HepG2 (cell line): ENCODE results near the gene TUBGCP4. TPM values are rescaled to one million over a fixed set of nuclear protein-coding genes. Genes with fewer than 3 reads are reported as not detected.

Experiments
- ASH2L ChIP-seq: fragments of 300-600, 200-600 bp; sonication (generic); IDR thresholded peaks from 2 replicates; pipeline ENCODE4 v1.7.0; 2017; ENCODE audit warnings: low read depth, mild to moderate bottlenecking, moderate library complexity, mixed read lengths, low read length; ENCODE audit not compliant: insufficient read length
- EZH2 ChIP-seq: conservative IDR thresholded peaks from 2 replicates; pipeline ENCODE4 v1.6.1; 2012; ENCODE audit warnings: mild to moderate bottlenecking, low read depth, low read length, moderate library complexity
- HCFC1 ChIP-seq: fragments of 150-350 bp; IDR thresholded peaks from 2 replicates; pipeline ENCODE4 v1.6.1; 2014; ENCODE audit warnings: low read depth, low read length
- HNF4A ChIP-seq: sonication (generic); formaldehyde crosslinking; IDR thresholded peaks from 2 replicates; pipeline ENCODE4 v1.4.0; 2020; ENCODE audit warnings: missing genetic modification reagents
- MTF1 ChIP-seq: sonication (generic); formaldehyde crosslinking; IDR thresholded peaks from 2 replicates; pipeline ENCODE4 v1.5.0; 2020; ENCODE audit warnings: missing genetic modification reagents
- MYNN ChIP-seq: sonication (generic); formaldehyde crosslinking; IDR thresholded peaks from 2 replicates; pipeline ENCODE4 v1.4.0; 2020; ENCODE audit warnings: mild to moderate bottlenecking, low read depth, missing genetic modification reagents
- NCOA5 ChIP-seq: sonication (generic); formaldehyde crosslinking; IDR thresholded peaks from 2 replicates; pipeline ENCODE4 v1.4.0; 2020; ENCODE audit warnings: missing genetic modification reagents
- NFIC ChIP-seq: IDR thresholded peaks from 2 replicates; pipeline ENCODE4 v1.6.1; 2012; ENCODE audit warnings: mild to moderate bottlenecking, low read length, inconsistent platforms
- NFYB ChIP-seq: sonication (generic); formaldehyde crosslinking; IDR thresholded peaks from 2 replicates; pipeline ENCODE4 v1.4.0; 2020; ENCODE audit warnings: missing genetic modification reagents
- NR2F2 ChIP-seq: IDR thresholded peaks from 2 replicates; pipeline ENCODE4 v1.6.1; 2012; ENCODE audit warnings: low read depth, inconsistent platforms, borderline replicate concordance
- PHF8 ChIP-seq: sonication (generic); formaldehyde crosslinking; IDR thresholded peaks from 2 replicates; pipeline ENCODE4 v1.5.0; 2020; ENCODE audit warnings: missing genetic modification reagents
- RELA ChIP-seq: sonication (generic); formaldehyde crosslinking; IDR thresholded peaks from 2 replicates; pipeline ENCODE4 v1.4.0; 2020; ENCODE audit warnings: missing genetic modification reagents
- SMAD3 ChIP-seq: sonication (generic); formaldehyde crosslinking; IDR thresholded peaks from 2 replicates; pipeline ENCODE4 v1.4.0; 2020; ENCODE audit warnings: missing genetic modification reagents
- STAT5B ChIP-seq: sonication (generic); formaldehyde crosslinking; IDR thresholded peaks from 2 replicates; pipeline ENCODE4 v1.4.0; 2020; ENCODE audit warnings: missing genetic modification reagents
- XRCC5 ChIP-seq: fragments of 200-400 bp; formaldehyde crosslinking; optimal IDR thresholded peaks from 2 replicates; pipeline ENCODE3; 2017; ENCODE audit warnings: mild to moderate bottlenecking, low read length
- ZBTB8A ChIP-seq: sonication (generic); formaldehyde crosslinking; IDR thresholded peaks from 2 replicates; pipeline ENCODE4 v1.4.0; 2020; ENCODE audit warnings: mild to moderate bottlenecking, low read depth, missing genetic modification reagents, borderline replicate concordance
- ZNF101 ChIP-seq: sonication (generic); formaldehyde crosslinking; IDR thresholded peaks from 2 replicates; pipeline ENCODE4 v1.4.0; 2020; ENCODE audit warnings: mild to moderate bottlenecking, low read depth, missing genetic modification reagents, borderline replicate concordance
- ZNF329 ChIP-seq: sonication (generic); formaldehyde crosslinking; IDR thresholded peaks from 2 replicates; pipeline ENCODE4 v1.9.0; 2021; ENCODE audit warnings: low read depth, mild to moderate bottlenecking, missing genetic modification reagents
- ZNF354B ChIP-seq: sonication (generic); formaldehyde crosslinking; IDR thresholded peaks from 2 replicates; pipeline ENCODE4 v1.8.0; 2022; ENCODE audit warnings: mild to moderate bottlenecking, missing genetic modification reagents
- ZNF367 ChIP-seq: sonication (generic); formaldehyde crosslinking; IDR thresholded peaks from 2 replicates; pipeline ENCODE4 v1.4.0; 2020; ENCODE audit warnings: missing genetic modification reagents, borderline replicate concordance
- ZNF441 ChIP-seq: sonication (generic); formaldehyde crosslinking; IDR thresholded peaks from 2 replicates; pipeline ENCODE4 v1.7.0; 2021; ENCODE audit warnings: missing genetic modification reagents, borderline replicate concordance
- ZNF501 ChIP-seq: sonication (generic); formaldehyde crosslinking; IDR thresholded peaks from 2 replicates; pipeline ENCODE4 v1.5.1; 2020; ENCODE audit warnings: mild to moderate bottlenecking, moderate library complexity, missing genetic modification reagents
- ZNF766 ChIP-seq: sonication (generic); formaldehyde crosslinking; IDR thresholded peaks from 2 replicates; pipeline ENCODE4 v1.5.0; 2020; ENCODE audit warnings: missing genetic modification reagents, borderline replicate concordance
- ZNF776 ChIP-seq: sonication (generic); formaldehyde crosslinking; IDR thresholded peaks from 2 replicates; pipeline ENCODE4 v1.4.0; 2020; ENCODE audit warnings: mild to moderate bottlenecking, missing genetic modification reagents
- ZNF83 ChIP-seq: sonication (generic); formaldehyde crosslinking; IDR thresholded peaks from 2 replicates; pipeline ENCODE4 v1.4.0; 2020; ENCODE audit warnings: missing genetic modification reagents, mild to moderate bottlenecking, borderline replicate concordance
- polyA plus RNA-seq, 8 experiments: library from polyadenylated mRNA; depleted of rRNA in 3 of 8; stranded (reverse) in 7 of 8; unstranded in 1 of 8; fragments of >200 nt; fragmentation: Illumina TruSeq in 4 of 8; extraction: Trizol in 4 of 8; gene quantifications; 2 replicates each; pipeline versions ENCODE4 v1.2.1 to v1.2.3, GENCODE V29; 2011 to 2016; ENCODE audit warnings: low read depth in 4 of 8, missing spikeins in 1 of 8, mixed read lengths in 1 of 8; ENCODE audit not compliant: insufficient read depth in 1 of 8
- total RNA-seq, 5 experiments: library from RNA; depleted of rRNA; stranded (reverse); fragments of >200 nt; fragmentation: Illumina TruSeq; extraction: Trizol; gene quantifications; 2 replicates each; pipeline ENCODE4 v1.2.3, GENCODE V29; 2016; ENCODE audit warnings: low read depth in 1 of 5
- TF ChIP-seq, protein P1 (sequence below), 2 experiments: sonication (generic) in 1 of 2; formaldehyde crosslinking in 1 of 2; IDR thresholded peaks; 2 replicates each; pipeline versions ENCODE4 v1.6.1 to v1.9.0; 2014 to 2022; ENCODE audit warnings: antibody characterized with exemption in 1 of 2, borderline replicate concordance in 1 of 2, inconsistent platforms in 1 of 2, low read depth in 1 of 2, missing genetic modification reagents in 1 of 2

The TUBGCP4 gene
- total and polyA plus RNA-seq, 2 of the 13 experiments (the other 11 are each of a cell fraction or from before 2014, with no cell fraction given) = 15.0 to 20.5 TPM

DNA sequence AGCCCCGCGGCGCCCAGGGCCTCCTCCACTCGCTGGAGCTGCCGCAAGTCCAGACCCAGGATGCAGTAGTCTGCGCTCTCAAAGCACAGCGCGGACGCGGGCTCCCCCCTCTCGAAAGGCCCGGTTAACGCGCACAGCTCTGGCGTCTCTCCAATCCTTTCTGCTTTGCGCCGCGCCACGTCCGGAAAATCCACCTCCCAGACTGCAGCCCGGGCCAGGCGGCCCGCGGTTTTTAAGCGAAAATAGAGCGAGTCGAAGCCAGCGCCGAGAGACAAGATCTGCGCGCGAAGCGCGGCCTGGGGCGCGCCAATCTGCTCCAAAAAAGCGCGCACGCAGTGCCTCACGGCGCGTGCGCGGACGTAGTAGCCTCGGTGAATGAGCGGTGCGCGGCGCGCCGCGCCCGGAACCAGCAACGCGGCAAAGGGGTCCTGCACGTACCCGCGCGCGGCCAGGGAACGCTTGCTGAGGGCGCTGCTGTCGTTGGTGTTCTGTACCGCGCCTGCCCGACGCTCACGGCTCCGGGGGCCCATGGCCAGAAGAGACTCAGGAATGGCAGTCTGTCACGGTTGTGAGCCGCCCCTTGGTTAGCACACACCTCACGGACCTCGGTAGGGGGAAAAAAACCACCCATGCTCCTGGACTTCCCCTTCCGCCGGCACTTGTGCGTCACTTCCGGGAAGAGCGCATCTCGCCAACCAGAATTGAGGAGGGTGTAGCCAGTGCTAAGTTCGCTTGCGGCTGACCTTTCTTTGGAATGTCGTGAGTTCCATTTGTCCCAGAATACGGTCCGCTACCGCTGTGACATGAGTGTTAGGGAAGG is 40.7 kb upstream of the TUBGCP4 start, which contains the start of gene LCMT2 (continued):
- TF ChIP-seq, protein P1, sequence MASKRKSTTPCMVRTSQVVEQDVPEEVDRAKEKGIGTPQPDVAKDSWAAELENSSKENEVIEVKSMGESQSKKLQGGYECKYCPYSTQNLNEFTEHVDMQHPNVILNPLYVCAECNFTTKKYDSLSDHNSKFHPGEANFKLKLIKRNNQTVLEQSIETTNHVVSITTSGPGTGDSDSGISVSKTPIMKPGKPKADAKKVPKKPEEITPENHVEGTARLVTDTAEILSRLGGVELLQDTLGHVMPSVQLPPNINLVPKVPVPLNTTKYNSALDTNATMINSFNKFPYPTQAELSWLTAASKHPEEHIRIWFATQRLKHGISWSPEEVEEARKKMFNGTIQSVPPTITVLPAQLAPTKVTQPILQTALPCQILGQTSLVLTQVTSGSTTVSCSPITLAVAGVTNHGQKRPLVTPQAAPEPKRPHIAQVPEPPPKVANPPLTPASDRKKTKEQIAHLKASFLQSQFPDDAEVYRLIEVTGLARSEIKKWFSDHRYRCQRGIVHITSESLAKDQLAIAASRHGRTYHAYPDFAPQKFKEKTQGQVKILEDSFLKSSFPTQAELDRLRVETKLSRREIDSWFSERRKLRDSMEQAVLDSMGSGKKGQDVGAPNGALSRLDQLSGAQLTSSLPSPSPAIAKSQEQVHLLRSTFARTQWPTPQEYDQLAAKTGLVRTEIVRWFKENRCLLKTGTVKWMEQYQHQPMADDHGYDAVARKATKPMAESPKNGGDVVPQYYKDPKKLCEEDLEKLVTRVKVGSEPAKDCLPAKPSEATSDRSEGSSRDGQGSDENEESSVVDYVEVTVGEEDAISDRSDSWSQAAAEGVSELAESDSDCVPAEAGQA (IDR thresholded peaks at IDR 0.05; ENCODE audit: low read depth) = no peak
- TF ChIP-seq, protein P1 (CRISPR knock-in tag; IDR thresholded peaks at IDR 0.05; ENCODE audit: borderline replicate concordance) = no peak
- TF ChIP-seq ZNF83 (0 out of 2 replicates have a peak, but pooled peaks have one; percentile 45), ZNF441 (CRISPR knock-in tag) (peak; percentile 58; the same call in 1 of the 2 replicates), ZNF354B (CRISPR knock-in tag) (no peak), ZBTB8A (no peak), NCOA5 (CRISPR knock-in tag) (no peak), PHF8 (CRISPR knock-in tag) (peak; percentile 94), HCFC1 (no peak; the same call in 1 of the 2 replicates), ZNF329 (CRISPR knock-in tag) (no peak), NFYB (CRISPR knock-in tag) (peak; percentile 69), SMAD3 (CRISPR knock-in tag) (peak; percentile 76), ZNF101 (no peak), ZNF766 (0 out of 2 replicates have a peak, but pooled peaks have one; percentile 50), ZNF776 (CRISPR knock-in tag) (peak; percentile 96), MTF1 (no peak), NFIC (no peak), ZNF367 (CRISPR knock-in tag) (no peak; the same call in 1 of the 2 replicates), MYNN (CRISPR knock-in tag) (peak; percentile 43; the same call in 1 of the 2 replicates), XRCC5 (peak; percentile 76), RELA (CRISPR knock-in tag) (no peak), NR2F2 (no peak; the same call in 1 of the 2 replicates), EZH2 (no peak), STAT5B (CRISPR knock-in tag) (peak; percentile 32; the same call in 1 of the 2 replicates), ASH2L (peak; percentile 98), HNF4A (peak; percentile 63), ZNF501 (peak; percentile 37; the same call in 1 of the 2 replicates)
